ENCODE results near the gene SOD3. TPM values are rescaled to one million over a fixed set of nuclear protein-coding genes. Genes with fewer than 3 reads are reported as not detected.

SOD3 gene
- total RNA-seq, 1 experiment from 2014 or later, result 1.0 TPM

DNA sequence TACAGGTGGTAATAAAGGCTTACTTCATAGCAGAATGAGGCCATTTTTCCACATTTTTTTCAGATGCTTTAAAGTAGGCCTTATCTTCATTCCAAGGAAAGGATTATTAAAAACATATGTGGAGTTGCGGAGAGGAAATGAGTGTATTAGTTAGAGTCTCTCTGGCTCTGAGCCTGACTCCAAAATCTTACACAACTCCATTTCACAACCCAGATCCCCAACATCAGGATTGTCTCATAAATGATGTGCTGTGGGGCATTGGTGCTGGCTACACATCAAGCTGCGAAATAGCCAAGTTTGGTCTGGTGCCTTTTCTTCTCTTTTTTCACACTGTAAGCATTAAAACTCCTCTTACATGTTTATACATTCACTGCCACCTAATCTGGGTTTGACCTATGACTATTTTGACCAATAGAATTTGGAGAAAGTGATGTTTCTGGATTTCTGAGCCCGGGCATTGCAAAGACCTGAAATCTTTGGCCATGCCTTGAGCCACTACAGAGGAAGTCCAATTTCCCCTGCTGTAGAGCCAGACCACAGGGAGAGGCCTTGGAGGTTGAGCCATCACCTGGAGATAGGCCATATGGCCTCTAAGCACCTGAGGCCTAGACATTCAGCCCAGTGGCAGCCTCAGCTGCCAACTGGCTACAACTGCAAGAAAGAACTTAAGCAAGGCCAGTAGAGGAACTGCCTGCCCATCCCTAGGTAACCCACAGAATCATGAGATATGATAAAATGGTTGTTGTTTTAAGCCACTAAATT is 16.7 kb upstream of the SOD3 start:
- no peaks in the 10 kb centered on the region for H3K9me3 ChIP-seq (ENCODE audit: control insufficient read depth, insufficient read depth, low read depth, low read length)
- DNase-seq (ENCODE audit: low read depth, low spot score) (no peak), ATAC-seq (no peak)
- in situ Hi-C loops (cut with HindIII; ENCODE audit: low pct_unique_long_range_greater_than_20kb, low sequenced_read_pairs), result no loop called here
- BruUV-seq (replicated peaks), result no TSS peak
- intact Hi-C loops (cut with micrococcal nuclease; ENCODE audit: unreplicated experiment), result no loop called here
- CTCF ChIA-PET, result no interaction called here
- no peaks in the 10 kb centered on the region for H3K36me3 ChIP-seq (ENCODE audit: control insufficient read depth, insufficient read depth, low read length)
- no peaks in the 10 kb centered on the region for H3K27me3 ChIP-seq (ENCODE audit: control insufficient read depth, insufficient read depth, low read length)
- H3K27ac ChIP-seq (ENCODE audit: low read length), result no peak overlapping the region
- H3K4me1 ChIP-seq (ENCODE audit: control insufficient read depth, insufficient read depth, low read length), result no peaks in the 10 kb centered on the region
- H3K4me3 ChIP-seq (ENCODE audit: low read depth in 2 of 2, low read length in 2 of 2), result no peak overlapping the region
- POLR2A ChIA-PET, result no interaction called here
- no peak for TF ChIP-seq POLR2AphosphoS5 (IDR thresholded peaks at IDR 0.05; ENCODE audit: low read depth, low read length)
- no peak for TF ChIP-seq TCF7L2 (IDR thresholded peaks at IDR 0.05; ENCODE audit: low read depth, low read length)
- no peak for TF ChIP-seq SIN3A (IDR thresholded peaks at IDR 0.05; ENCODE audit: borderline replicate concordance, insufficient read depth, low read depth, low read length)
- TF ChIP-seq, protein P1, sequence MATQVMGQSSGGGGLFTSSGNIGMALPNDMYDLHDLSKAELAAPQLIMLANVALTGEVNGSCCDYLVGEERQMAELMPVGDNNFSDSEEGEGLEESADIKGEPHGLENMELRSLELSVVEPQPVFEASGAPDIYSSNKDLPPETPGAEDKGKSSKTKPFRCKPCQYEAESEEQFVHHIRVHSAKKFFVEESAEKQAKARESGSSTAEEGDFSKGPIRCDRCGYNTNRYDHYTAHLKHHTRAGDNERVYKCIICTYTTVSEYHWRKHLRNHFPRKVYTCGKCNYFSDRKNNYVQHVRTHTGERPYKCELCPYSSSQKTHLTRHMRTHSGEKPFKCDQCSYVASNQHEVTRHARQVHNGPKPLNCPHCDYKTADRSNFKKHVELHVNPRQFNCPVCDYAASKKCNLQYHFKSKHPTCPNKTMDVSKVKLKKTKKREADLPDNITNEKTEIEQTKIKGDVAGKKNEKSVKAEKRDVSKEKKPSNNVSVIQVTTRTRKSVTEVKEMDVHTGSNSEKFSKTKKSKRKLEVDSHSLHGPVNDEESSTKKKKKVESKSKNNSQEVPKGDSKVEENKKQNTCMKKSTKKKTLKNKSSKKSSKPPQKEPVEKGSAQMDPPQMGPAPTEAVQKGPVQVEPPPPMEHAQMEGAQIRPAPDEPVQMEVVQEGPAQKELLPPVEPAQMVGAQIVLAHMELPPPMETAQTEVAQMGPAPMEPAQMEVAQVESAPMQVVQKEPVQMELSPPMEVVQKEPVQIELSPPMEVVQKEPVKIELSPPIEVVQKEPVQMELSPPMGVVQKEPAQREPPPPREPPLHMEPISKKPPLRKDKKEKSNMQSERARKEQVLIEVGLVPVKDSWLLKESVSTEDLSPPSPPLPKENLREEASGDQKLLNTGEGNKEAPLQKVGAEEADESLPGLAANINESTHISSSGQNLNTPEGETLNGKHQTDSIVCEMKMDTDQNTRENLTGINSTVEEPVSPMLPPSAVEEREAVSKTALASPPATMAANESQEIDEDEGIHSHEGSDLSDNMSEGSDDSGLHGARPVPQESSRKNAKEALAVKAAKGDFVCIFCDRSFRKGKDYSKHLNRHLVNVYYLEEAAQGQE (IDR thresholded peaks at IDR 0.05; ENCODE audit: insufficient read depth in 1 of 2, low read depth in 2 of 2, low read length in 1 of 2), result no peak
- TF ChIP-seq, protein P2, sequence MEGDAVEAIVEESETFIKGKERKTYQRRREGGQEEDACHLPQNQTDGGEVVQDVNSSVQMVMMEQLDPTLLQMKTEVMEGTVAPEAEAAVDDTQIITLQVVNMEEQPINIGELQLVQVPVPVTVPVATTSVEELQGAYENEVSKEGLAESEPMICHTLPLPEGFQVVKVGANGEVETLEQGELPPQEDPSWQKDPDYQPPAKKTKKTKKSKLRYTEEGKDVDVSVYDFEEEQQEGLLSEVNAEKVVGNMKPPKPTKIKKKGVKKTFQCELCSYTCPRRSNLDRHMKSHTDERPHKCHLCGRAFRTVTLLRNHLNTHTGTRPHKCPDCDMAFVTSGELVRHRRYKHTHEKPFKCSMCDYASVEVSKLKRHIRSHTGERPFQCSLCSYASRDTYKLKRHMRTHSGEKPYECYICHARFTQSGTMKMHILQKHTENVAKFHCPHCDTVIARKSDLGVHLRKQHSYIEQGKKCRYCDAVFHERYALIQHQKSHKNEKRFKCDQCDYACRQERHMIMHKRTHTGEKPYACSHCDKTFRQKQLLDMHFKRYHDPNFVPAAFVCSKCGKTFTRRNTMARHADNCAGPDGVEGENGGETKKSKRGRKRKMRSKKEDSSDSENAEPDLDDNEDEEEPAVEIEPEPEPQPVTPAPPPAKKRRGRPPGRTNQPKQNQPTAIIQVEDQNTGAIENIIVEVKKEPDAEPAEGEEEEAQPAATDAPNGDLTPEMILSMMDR (IDR thresholded peaks at IDR 0.05), result no peak

DNA sequence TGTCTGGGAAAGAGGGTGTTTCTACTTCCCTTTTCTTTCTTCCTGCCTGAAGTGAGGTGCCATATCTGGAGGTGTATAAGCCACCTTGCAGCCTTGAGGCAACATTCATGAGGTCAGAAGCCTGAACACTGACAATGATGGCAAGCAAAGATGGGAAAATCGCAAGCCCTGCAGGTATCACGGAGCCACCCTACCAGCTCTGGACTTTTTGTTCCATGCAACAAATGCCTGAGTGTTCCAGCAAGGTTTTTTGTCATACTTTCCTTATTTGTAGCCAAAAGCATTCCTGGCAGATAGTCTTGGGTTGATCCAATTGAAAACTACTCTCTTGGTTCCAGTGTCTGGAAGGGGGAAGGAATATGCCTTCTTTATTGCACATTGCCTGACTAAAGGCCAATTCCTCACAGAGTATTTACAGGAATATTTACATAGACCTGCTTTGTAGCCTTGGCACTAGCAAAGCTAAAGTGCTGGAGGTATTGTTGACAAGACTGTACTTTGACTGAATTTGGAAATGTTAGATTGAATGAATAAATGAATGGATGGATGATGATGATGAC is 14.4 kb upstream of the SOD3 start:
- no peaks in the 10 kb centered on the region for H3K27me3 ChIP-seq (ENCODE audit: control insufficient read depth, insufficient read depth, low read length)
- ATAC-seq, result no peak
- H3K4me3 ChIP-seq (ENCODE audit: low read depth in 2 of 2, low read length in 2 of 2), result no peak overlapping the region
- ChIA-PET CTCF (no interaction called here), POLR2A (no interaction called here)
- no TSS peak for BruUV-seq (replicated peaks)
- DNase-seq (ENCODE audit: low read depth, low spot score), result no peak
- in situ Hi-C loops (cut with HindIII; ENCODE audit: low pct_unique_long_range_greater_than_20kb, low sequenced_read_pairs) (no loop called here), intact Hi-C loops (cut with micrococcal nuclease; ENCODE audit: unreplicated experiment) (no loop called here)
- no peak overlapping the region for H3K27ac ChIP-seq (ENCODE audit: low read length)
- H3K9me3 ChIP-seq (ENCODE audit: control insufficient read depth, insufficient read depth, low read depth, low read length), result no peaks in the 10 kb centered on the region
- no peak for TF ChIP-seq POLR2AphosphoS5 (IDR thresholded peaks at IDR 0.05; ENCODE audit: low read depth, low read length)
- TF ChIP-seq, protein P2 (IDR thresholded peaks at IDR 0.05), result no peak
- TF ChIP-seq TCF7L2 (IDR thresholded peaks at IDR 0.05; ENCODE audit: low read depth, low read length), result no peak
- TF ChIP-seq, protein P1 (IDR thresholded peaks at IDR 0.05; ENCODE audit: insufficient read depth in 1 of 2, low read depth in 2 of 2, low read length in 1 of 2), result no peak
- TF ChIP-seq SIN3A (IDR thresholded peaks at IDR 0.05; ENCODE audit: borderline replicate concordance, insufficient read depth, low read depth, low read length), result no peak
- no peaks in the 10 kb centered on the region for H3K36me3 ChIP-seq (ENCODE audit: control insufficient read depth, insufficient read depth, low read length)
- no peaks in the 10 kb centered on the region for H3K4me1 ChIP-seq (ENCODE audit: control insufficient read depth, insufficient read depth, low read length)

Data from Panc1 (cell line).